Measurements from ENCODE around the gene TRPV6. TPM values are rescaled to one million over a fixed set of nuclear protein-coding genes. Genes with fewer than 3 reads are reported as not detected.

Gene TRPV6
- total and polyA plus RNA-seq, 4 experiments from 2014 or later: 0.09 TPM; not detected in 3

GRCh38 chr7:142851919-142852318 lies 33.6 kb downstream of the TRPV6 start:
- Mint-ChIP-seq H3K27ac (no peak overlapping the region), H3K4me3 (no peak overlapping the region), H3K36me3 (peaks cover 0 to 5% of the 10 kb centered on the region in 2 donors), H3K4me1 (peaks cover 11 to 28% (median 18%) of the 10 kb centered on the region in 4 donors), H3K27me3 (peaks cover 6 to 8% of the 10 kb centered on the region in 2 donors), H3K9me3 (no peaks in the 10 kb centered on the region)
- CTCF ChIA-PET (ENCODE audit: partially characterized antibody): interaction anchor here (0.7 to 3.1 kb wide), 9 partner anchors 9 to 363 kb away, joined by 3 to 19 read pairs (median 5); no protein-coding TSS in a partner anchor
- POLR2A ChIA-PET (ENCODE audit: partially characterized antibody): interaction anchor here (0.6 to 2.1 kb wide), 3 partner anchors 10 to 148 kb away, joined by 3 to 5 read pairs (median 3); no protein-coding TSS in a partner anchor
- no peaks in the 10 kb centered on the region for H3K27me3 ChIP-seq (ENCODE audit: insufficient read depth, low read length)
- H3K36me3 ChIP-seq (ENCODE audit: insufficient read depth, low read length): no peaks in the 10 kb centered on the region
- intact Hi-C loops (cut with micrococcal nuclease): loop anchor here (10.0 kb wide), 1 partner anchor 877 kb away; the partner anchor contains the start of gene TAS2R38
- H3K27ac ChIP-seq (ENCODE audit: low read depth, low read length): no peak overlapping the region
- DNase-seq: no peak
- H3K4me1 ChIP-seq (ENCODE audit: insufficient read depth, low read length): peaks cover 20% of the 10 kb centered on the region
- H3K9me3 ChIP-seq (ENCODE audit: control insufficient read depth in 1 of 2, low read length in 2 of 2): no peaks in the 10 kb centered on the region
- no peak overlapping the region for H3K4me3 ChIP-seq (ENCODE audit: low read length in 2 of 2)

GRCh38 chr7:142851269-142851668 lies 34.3 kb downstream of the TRPV6 start:
- H3K36me3 Mint-ChIP-seq: peaks cover 0 to 5% of the 10 kb centered on the region in 2 donors
- DNase-seq: no peak
- H3K9me3 Mint-ChIP-seq: no peaks in the 10 kb centered on the region
- Histone ChIP-seq H3K9me3 (ENCODE audit: control insufficient read depth in 1 of 2, low read length in 2 of 2) (no peaks in the 10 kb centered on the region), H3K4me1 (ENCODE audit: insufficient read depth, low read length) (peaks cover 17% of the 10 kb centered on the region), H3K27ac (ENCODE audit: low read depth, low read length) (no peak overlapping the region), H3K36me3 (ENCODE audit: insufficient read depth, low read length) (no peaks in the 10 kb centered on the region), H3K4me3 (ENCODE audit: low read length in 2 of 2) (no peak overlapping the region), H3K27me3 (ENCODE audit: insufficient read depth, low read length) (no peaks in the 10 kb centered on the region)
- no peak overlapping the region for H3K4me3 Mint-ChIP-seq
- intact Hi-C loops (cut with micrococcal nuclease): loop anchor here (10.0 kb wide), 1 partner anchor 876 kb away; the partner anchor contains the start of gene TAS2R38
- CTCF ChIA-PET (ENCODE audit: partially characterized antibody): interaction anchor here (0.7 to 3.1 kb wide), 8 partner anchors 10 to 364 kb away, joined by 3 to 19 read pairs (median 6); no protein-coding TSS in a partner anchor
- peaks cover 6 to 8% of the 10 kb centered on the region in 2 donors for H3K27me3 Mint-ChIP-seq
- POLR2A ChIA-PET (ENCODE audit: partially characterized antibody): interaction anchor here (1.1 to 2.1 kb wide), 2 partner anchors 40 to 43 kb away, joined by 3 to 5 read pairs; no protein-coding TSS in a partner anchor
- no peak overlapping the region for H3K27ac Mint-ChIP-seq
- H3K4me1 Mint-ChIP-seq: peaks cover 8 to 21% (median 14%) of the 10 kb centered on the region in 4 donors

GRCh38 chr7:142847353-142847752 lies 38.2 kb downstream of the TRPV6 start:
- no peak for DNase-seq
- no peaks in the 10 kb centered on the region for H3K9me3 Mint-ChIP-seq
- H3K27me3 Mint-ChIP-seq: peaks cover 6 to 8% of the 10 kb centered on the region in 2 donors
- Histone ChIP-seq H3K27me3 (ENCODE audit: insufficient read depth, low read length) (no peaks in the 10 kb centered on the region), H3K36me3 (ENCODE audit: insufficient read depth, low read length) (no peaks in the 10 kb centered on the region), H3K4me3 (ENCODE audit: low read length in 2 of 2) (no peak overlapping the region), H3K27ac (ENCODE audit: low read depth, low read length) (no peak overlapping the region), H3K9me3 (ENCODE audit: control insufficient read depth in 1 of 2, low read length in 2 of 2) (no peaks in the 10 kb centered on the region), H3K4me1 (ENCODE audit: insufficient read depth, low read length) (no peaks in the 10 kb centered on the region)
- no peak overlapping the region for H3K27ac Mint-ChIP-seq
- no peaks in the 10 kb centered on the region for H3K4me1 Mint-ChIP-seq
- intact Hi-C loops (cut with micrococcal nuclease): loop anchor here (1.0 kb wide), 1 partner anchor 8 kb away; no protein-coding TSS in a partner anchor
- ChIA-PET POLR2A (ENCODE audit: partially characterized antibody) (no interaction called here), CTCF (ENCODE audit: partially characterized antibody) (no interaction called here)
- H3K4me3 Mint-ChIP-seq: no peak overlapping the region
- H3K36me3 Mint-ChIP-seq: no peaks in the 10 kb centered on the region

GRCh38 chr7:142842251-142842766 lies 43.2 kb downstream of the TRPV6 start:
- Histone ChIP-seq H3K36me3 (ENCODE audit: insufficient read depth, low read length) (no peaks in the 10 kb centered on the region), H3K4me3 (ENCODE audit: low read length in 2 of 2) (no peak overlapping the region), H3K9me3 (ENCODE audit: control insufficient read depth in 1 of 2, low read length in 2 of 2) (no peaks in the 10 kb centered on the region), H3K4me1 (ENCODE audit: insufficient read depth, low read length) (no peaks in the 10 kb centered on the region), H3K27me3 (ENCODE audit: insufficient read depth, low read length) (no peaks in the 10 kb centered on the region), H3K27ac (ENCODE audit: low read depth, low read length) (no peak overlapping the region)
- Mint-ChIP-seq H3K27ac (no peak overlapping the region), H3K27me3 (peaks cover 0 to under 1% of the 10 kb centered on the region in 2 donors), H3K9me3 (no peaks in the 10 kb centered on the region), H3K4me1 (no peaks in the 10 kb centered on the region), H3K36me3 (no peaks in the 10 kb centered on the region), H3K4me3 (no peak overlapping the region)
- DNase-seq: no peak
- ChIA-PET CTCF (ENCODE audit: partially characterized antibody) (interaction anchor here (0.8 to 1.3 kb wide), 4 partner anchors 24 to 419 kb away, joined by 3 to 4 read pairs (median 3); no protein-coding TSS in a partner anchor), POLR2A (ENCODE audit: partially characterized antibody) (interaction anchor here (0.9 to 1.1 kb wide), 3 partner anchors 10 to 42 kb away, joined by 3 to 4 read pairs (median 3); no protein-coding TSS in a partner anchor)
- intact Hi-C loops (cut with micrococcal nuclease): no loop called here

GRCh38 chr7:142838461-142839213 lies 46.9 kb downstream of the TRPV6 start:
- Mint-ChIP-seq H3K36me3 (no peaks in the 10 kb centered on the region), H3K27me3 (no peaks in the 10 kb centered on the region), H3K27ac (peak overlapping the region in 1 of 7 donors; percentile 7), H3K9me3 (no peaks in the 10 kb centered on the region), H3K4me3 (no peak overlapping the region), H3K4me1 (peaks cover 6 to 11% (median 6%) of the 10 kb centered on the region in 4 donors)
- Histone ChIP-seq H3K27me3 (ENCODE audit: insufficient read depth, low read length) (no peaks in the 10 kb centered on the region), H3K36me3 (ENCODE audit: insufficient read depth, low read length) (no peaks in the 10 kb centered on the region), H3K9me3 (ENCODE audit: control insufficient read depth in 1 of 2, low read length in 2 of 2) (no peaks in the 10 kb centered on the region), H3K4me1 (ENCODE audit: insufficient read depth, low read length) (no peaks in the 10 kb centered on the region), H3K4me3 (ENCODE audit: low read length in 2 of 2) (no peak overlapping the region), H3K27ac (ENCODE audit: low read depth, low read length) (no peak overlapping the region)
- ChIA-PET CTCF (ENCODE audit: partially characterized antibody) (no interaction called here), POLR2A (ENCODE audit: partially characterized antibody) (no interaction called here)
- DNase-seq: no peak
- intact Hi-C loops (cut with micrococcal nuclease): loop anchor here (1.0 kb wide), 1 partner anchor 9 kb away; no protein-coding TSS in a partner anchor

GRCh38 chr7:142836426-142836825 lies 49.1 kb downstream of the TRPV6 start:
- no peak for DNase-seq
- Histone ChIP-seq H3K9me3 (ENCODE audit: control insufficient read depth in 1 of 2, low read length in 2 of 2) (no peaks in the 10 kb centered on the region), H3K4me1 (ENCODE audit: insufficient read depth, low read length) (no peaks in the 10 kb centered on the region), H3K36me3 (ENCODE audit: insufficient read depth, low read length) (no peaks in the 10 kb centered on the region), H3K27me3 (ENCODE audit: insufficient read depth, low read length) (no peaks in the 10 kb centered on the region), H3K27ac (ENCODE audit: low read depth, low read length) (no peak overlapping the region), H3K4me3 (ENCODE audit: low read length in 2 of 2) (no peak overlapping the region)
- H3K4me3 Mint-ChIP-seq: no peak overlapping the region
- H3K36me3 Mint-ChIP-seq: no peaks in the 10 kb centered on the region
- no peaks in the 10 kb centered on the region for H3K9me3 Mint-ChIP-seq
- intact Hi-C loops (cut with micrococcal nuclease): no loop called here
- no peaks in the 10 kb centered on the region for H3K27me3 Mint-ChIP-seq
- peak overlapping the region in 1 of 7 donors; percentile 6 for H3K27ac Mint-ChIP-seq
- CTCF ChIA-PET (ENCODE audit: partially characterized antibody): interaction anchor here (1.0 to 2.4 kb wide), 4 partner anchors 24 to 298 kb away, joined by 3 to 9 read pairs (median 4); no protein-coding TSS in a partner anchor
- POLR2A ChIA-PET (ENCODE audit: partially characterized antibody): interaction anchor here (2.3 kb wide), 1 partner anchor 28 kb away, joined by 10 read pairs; no protein-coding TSS in a partner anchor
- peaks cover 6 to 11% (median 6%) of the 10 kb centered on the region in 4 donors for H3K4me1 Mint-ChIP-seq

- Mint-ChIP-seq H3K27ac (peak overlapping the region in 5 of 7 donors; percentile 9 to 36 (median 18)), H3K9me3 (no peaks in the 10 kb centered on the region), H3K4me1 (peaks cover 6 to 11% (median 6%) of the 10 kb centered on the region in 4 donors), H3K27me3 (no peaks in the 10 kb centered on the region), H3K36me3 (no peaks in the 10 kb centered on the region), H3K4me3 (no peak overlapping the region)
- Histone ChIP-seq H3K4me3 (ENCODE audit: low read length in 2 of 2) (no peak overlapping the region), H3K27me3 (ENCODE audit: insufficient read depth, low read length) (no peaks in the 10 kb centered on the region), H3K4me1 (ENCODE audit: insufficient read depth, low read length) (no peaks in the 10 kb centered on the region), H3K9me3 (ENCODE audit: control insufficient read depth in 1 of 2, low read length in 2 of 2) (no peaks in the 10 kb centered on the region), H3K27ac (ENCODE audit: low read depth, low read length) (no peak overlapping the region), H3K36me3 (ENCODE audit: insufficient read depth, low read length) (no peaks in the 10 kb centered on the region)
- CTCF ChIA-PET (ENCODE audit: partially characterized antibody): interaction anchor here (1.0 to 2.4 kb wide), 6 partner anchors 18 to 297 kb away, joined by 3 to 9 read pairs (median 4); no protein-coding TSS in a partner anchor
- POLR2A ChIA-PET (ENCODE audit: partially characterized antibody): interaction anchor here (0.7 to 2.3 kb wide), 2 partner anchors 23 to 27 kb away, joined by 3 to 10 read pairs; no protein-coding TSS in a partner anchor
- DNase-seq: no peak
- intact Hi-C loops (cut with micrococcal nuclease): loop anchor here (2.0 kb wide), 1 partner anchor 19 kb away; the partner anchor contains the start of gene EPHB6
Observed at GRCh38 chr7:142835487-142835886, 50.1 kb downstream of the TRPV6 start.
